ENCODE data around the gene MRPL28. TPM values are rescaled to one million over a fixed set of nuclear protein-coding genes. Genes with fewer than 3 reads are reported as not detected.
"Not testable (repeated sequence)": the region's sequence is repeated elsewhere in the genome, so short reads cannot be mapped to it uniquely, and the experiment has no call there.

Gene MRPL28
- total and polyA plus RNA-seq, 11 donors = 66.3 to 157 (median 85.5) TPM

DNA sequence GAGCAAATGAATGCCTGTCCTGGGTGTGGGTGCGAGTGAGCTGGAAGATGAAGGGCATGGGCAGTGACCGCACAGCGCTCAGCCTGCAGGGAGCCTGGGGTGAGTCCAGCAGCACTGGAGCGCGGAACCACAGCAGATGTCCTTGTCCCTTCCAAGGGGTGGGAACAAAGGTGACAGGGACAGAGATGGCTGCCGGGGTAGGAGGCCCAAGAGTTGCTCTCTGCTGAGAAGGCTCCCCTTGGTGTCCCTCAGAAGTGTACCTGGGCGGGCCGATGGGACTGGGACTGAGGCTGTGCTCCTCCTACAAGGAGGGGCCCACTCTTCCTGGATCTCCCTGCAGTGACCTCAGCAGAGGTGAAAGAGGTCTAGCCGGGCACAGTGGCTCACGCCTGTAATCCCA is 19.0 kb upstream of the MRPL28 start:
- peak in 1 of 5 donors; percentile 19 for DNase-seq
- Histone ChIP-seq H3K27me3 (no peaks in the 10 kb centered on the region), H3K4me3 (no peak overlapping the region), H3K9me3 (no peaks in the 10 kb centered on the region), H3K36me3 (no peaks in the 10 kb centered on the region), H3K27ac (no peak overlapping the region), H3K4me1 (peaks cover 0 to 20% (median 3%) of the 10 kb centered on the region in 12 donors)
- TF ChIP-seq, protein P1, sequence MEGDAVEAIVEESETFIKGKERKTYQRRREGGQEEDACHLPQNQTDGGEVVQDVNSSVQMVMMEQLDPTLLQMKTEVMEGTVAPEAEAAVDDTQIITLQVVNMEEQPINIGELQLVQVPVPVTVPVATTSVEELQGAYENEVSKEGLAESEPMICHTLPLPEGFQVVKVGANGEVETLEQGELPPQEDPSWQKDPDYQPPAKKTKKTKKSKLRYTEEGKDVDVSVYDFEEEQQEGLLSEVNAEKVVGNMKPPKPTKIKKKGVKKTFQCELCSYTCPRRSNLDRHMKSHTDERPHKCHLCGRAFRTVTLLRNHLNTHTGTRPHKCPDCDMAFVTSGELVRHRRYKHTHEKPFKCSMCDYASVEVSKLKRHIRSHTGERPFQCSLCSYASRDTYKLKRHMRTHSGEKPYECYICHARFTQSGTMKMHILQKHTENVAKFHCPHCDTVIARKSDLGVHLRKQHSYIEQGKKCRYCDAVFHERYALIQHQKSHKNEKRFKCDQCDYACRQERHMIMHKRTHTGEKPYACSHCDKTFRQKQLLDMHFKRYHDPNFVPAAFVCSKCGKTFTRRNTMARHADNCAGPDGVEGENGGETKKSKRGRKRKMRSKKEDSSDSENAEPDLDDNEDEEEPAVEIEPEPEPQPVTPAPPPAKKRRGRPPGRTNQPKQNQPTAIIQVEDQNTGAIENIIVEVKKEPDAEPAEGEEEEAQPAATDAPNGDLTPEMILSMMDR (IDR thresholded peaks at IDR 0.05) = no peak
- TF ChIP-seq POLR2A (IDR thresholded peaks at IDR 0.05) = no peak
- ATAC-seq = peak in 1 of 4 donors; percentile 30
- WGBS, 4 donors = 79 to 91% (median 83%) methylated on average over 7 to 10 of the region's 10 CpGs
- intact Hi-C loops (cut with DNase I) = no loop called here

DNA sequence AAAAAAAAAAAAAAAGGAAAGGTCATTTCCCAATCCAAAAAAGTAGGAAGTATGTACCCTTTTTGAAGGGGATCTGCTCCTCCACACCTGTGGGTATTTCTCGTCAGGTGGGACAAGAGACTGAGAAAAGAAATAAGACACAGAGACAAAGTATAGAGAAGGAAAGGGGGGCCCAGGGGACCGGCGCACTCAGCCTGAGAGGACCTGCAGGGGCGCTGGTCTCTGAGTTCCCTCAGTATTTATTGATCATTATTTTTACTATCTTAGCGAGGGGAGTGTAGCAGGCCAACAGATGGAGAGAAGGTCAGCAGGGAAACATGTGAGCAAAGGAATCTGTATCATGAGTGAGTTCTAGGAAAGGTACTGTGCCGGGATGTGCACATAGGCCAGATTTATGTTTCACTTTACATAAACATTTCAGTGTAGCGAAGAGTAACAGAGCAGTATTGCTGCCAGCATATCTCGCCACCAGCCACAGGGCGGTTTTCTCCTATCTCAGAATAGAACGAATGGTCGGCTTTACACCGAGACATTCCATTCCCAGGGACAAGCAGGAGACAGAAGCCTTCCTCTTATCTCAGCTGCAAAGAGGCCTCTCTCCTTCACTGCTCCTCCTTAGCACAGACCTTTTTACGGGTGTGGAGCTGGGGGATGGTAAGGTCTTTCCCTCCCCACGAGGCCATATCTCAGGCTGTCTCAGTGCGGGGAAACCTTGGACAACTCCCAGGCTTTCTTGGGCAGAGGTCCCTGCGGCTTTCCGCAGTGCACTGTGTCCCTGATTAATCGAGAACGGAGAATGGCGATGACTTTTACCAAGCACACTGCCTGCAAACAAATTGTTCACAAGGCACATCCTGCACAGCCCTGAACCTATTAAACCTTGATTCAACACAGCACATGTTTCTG is 17.7 kb upstream of the MRPL28 start:
- peaks cover 0 to 34% (median 12%) of the 10 kb centered on the region in 12 donors for H3K4me1 ChIP-seq
- H3K4me3 ChIP-seq = peak overlapping the region in 7 of 12 donors; percentile 7 to 25 (median 18)
- 34 to 46% (median 43%) methylated on average over 20 of the region's 20 CpGs for WGBS, 4 donors
- H3K36me3 ChIP-seq; H3K9me3 ChIP-seq; H3K27me3 ChIP-seq; intact Hi-C loops (cut with DNase I): not testable (repeated sequence)
- peak overlapping the region in 11 of 12 donors; percentile 22 to 76 (median 59) for H3K27ac ChIP-seq
- peak in 3 of 5 donors; percentile 46 to 67 (median 48) for DNase-seq
- TF ChIP-seq, protein P1 (IDR thresholded peaks at IDR 0.05) = peak in 1 of 12 donors; percentile 14
- ATAC-seq = peak in 3 of 4 donors; percentile 13 to 25 (median 18)

DNA sequence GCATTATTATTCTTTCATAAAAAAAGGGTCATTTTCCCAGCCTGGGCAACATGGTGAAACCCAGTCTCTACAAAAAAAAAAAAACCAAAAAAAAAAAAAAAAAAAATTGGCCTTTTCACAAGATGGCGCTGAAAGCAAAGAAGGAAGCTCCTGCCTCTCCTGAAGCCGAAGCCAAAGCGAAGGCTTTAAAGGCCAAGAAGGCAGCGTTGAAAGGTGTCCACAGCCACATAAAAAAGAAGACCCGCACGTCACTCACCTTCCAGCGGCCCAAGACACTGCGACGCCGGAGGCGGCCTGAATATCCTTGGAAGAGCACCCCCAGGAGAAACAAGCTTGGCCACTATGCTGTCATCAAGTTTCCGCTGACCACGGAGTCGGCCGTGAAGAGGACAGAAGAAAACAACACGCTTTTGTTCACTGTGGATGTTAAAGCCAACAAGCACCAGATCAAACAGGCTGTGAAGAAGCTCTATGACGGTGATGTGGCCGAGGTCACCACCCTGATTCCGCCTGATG is 16.4 kb upstream of the MRPL28 start:
- ATAC-seq = no peak
- H3K4me3 ChIP-seq = peak overlapping the region in 1 of 12 donors; percentile 15
- intact Hi-C loops (cut with DNase I) = no loop called here
- no peaks in the 10 kb centered on the region for H3K36me3 ChIP-seq
- no peaks in the 10 kb centered on the region for H3K27me3 ChIP-seq
- WGBS, 4 donors = 67 to 77% (median 74%) methylated on average over 19 of the region's 19 CpGs
- H3K27ac ChIP-seq = peak overlapping the region in 5 of 12 donors; percentile 13 to 72 (median 39)
- DNase-seq = peak in 2 of 5 donors; percentile 17 to 29
- H3K9me3 ChIP-seq = no peaks in the 10 kb centered on the region
- peaks cover 0 to 42% (median 17%) of the 10 kb centered on the region in 12 donors for H3K4me1 ChIP-seq
- TF ChIP-seq POLR2A (IDR thresholded peaks at IDR 0.05) = no peak
- TF ChIP-seq, protein P1 (IDR thresholded peaks at IDR 0.05) = peak in 1 of 12 donors; percentile 12

All from heart left ventricle (tissue), 16 donors.